ENCODE results near the gene CARD6. TPM values are rescaled to one million over a fixed set of nuclear protein-coding genes. Genes with fewer than 3 reads are reported as not detected.
"Not testable (repeated sequence)": the region's sequence is repeated elsewhere in the genome, so short reads cannot be mapped to it uniquely, and the experiment has no call there.

CARD6 gene
- total and polyA plus RNA-seq, 4 donors, result 4.6 to 19.8 (median 7.6) TPM

GRCh38 chr5:40853632-40854192 lies 12.5 kb downstream of the CARD6 start:
- Histone ChIP-seq H3K9me3 (ENCODE audit: control insufficient read depth, low read length) (peaks cover 2% of the 10 kb centered on the region), H3K36me3 (ENCODE audit: control insufficient read depth in 1 of 2, insufficient read depth in 2 of 2, low read length in 1 of 2) (peaks cover 0 to 2% of the 10 kb centered on the region in 2 donors), H3K4me3 (ENCODE audit: low read length in 2 of 2) (no peak overlapping the region), H3K27me3 (ENCODE audit: control insufficient read depth in 1 of 2, insufficient read depth in 2 of 2, low read length in 1 of 2) (no peaks in the 10 kb centered on the region), H3K4me1 (ENCODE audit: control insufficient read depth in 1 of 2, insufficient read depth in 2 of 2, low read length in 2 of 2) (no peaks in the 10 kb centered on the region), H3K27ac (ENCODE audit: low read depth in 1 of 2, low read length in 2 of 2) (no peak overlapping the region)
- intact Hi-C loops (cut with DNase I), result no loop called here
- ATAC-seq (ENCODE audit: low FRiP score), result no peak
- 59 to 64% methylated on average over 4 of the region's 4 CpGs for WGBS, 2 donors
- DNase-seq, result no peak

GRCh38 chr5:40860711-40861110 lies 19.5 kb downstream of the CARD6 start:
- no peaks in the 10 kb centered on the region for H3K9me3 ChIP-seq (ENCODE audit: control insufficient read depth, low read length)
- no peaks in the 10 kb centered on the region for H3K27me3 ChIP-seq (ENCODE audit: control insufficient read depth in 1 of 2, insufficient read depth in 2 of 2, low read length in 1 of 2)
- H3K36me3 ChIP-seq (ENCODE audit: control insufficient read depth in 1 of 2, insufficient read depth in 2 of 2, low read length in 1 of 2), result no peaks in the 10 kb centered on the region
- no peak overlapping the region for H3K27ac ChIP-seq (ENCODE audit: low read depth in 1 of 2, low read length in 2 of 2)
- H3K4me3 ChIP-seq (ENCODE audit: low read length in 2 of 2), result no peak overlapping the region
- DNase-seq (no peak), ATAC-seq (ENCODE audit: low FRiP score) (no peak)
- intact Hi-C loops (cut with DNase I), result no loop called here
- no peaks in the 10 kb centered on the region for H3K4me1 ChIP-seq (ENCODE audit: control insufficient read depth in 1 of 2, insufficient read depth in 2 of 2, low read length in 2 of 2)

- WGBS, 2 donors, result 88 to 91% methylated on average over 5 of the region's 5 CpGs
- DNase-seq; H3K27ac ChIP-seq (ENCODE audit: low read depth in 1 of 2, low read length in 2 of 2); H3K9me3 ChIP-seq (ENCODE audit: control insufficient read depth, low read length); H3K4me1 ChIP-seq (ENCODE audit: control insufficient read depth in 1 of 2, insufficient read depth in 2 of 2, low read length in 2 of 2); intact Hi-C loops (cut with DNase I); H3K27me3 ChIP-seq (ENCODE audit: control insufficient read depth in 1 of 2, insufficient read depth in 2 of 2, low read length in 1 of 2); H3K36me3 ChIP-seq (ENCODE audit: control insufficient read depth in 1 of 2, insufficient read depth in 2 of 2, low read length in 1 of 2); H3K4me3 ChIP-seq (ENCODE audit: low read length in 2 of 2); ATAC-seq (ENCODE audit: low FRiP score): not testable (repeated sequence)
These were observed 23.8 kb downstream of the CARD6 start for GRCh38 chr5:40865004-40865403.

GRCh38 chr5:40866844-40867243 lies 25.7 kb downstream of the CARD6 start:
- intact Hi-C loops (cut with DNase I), result no loop called here
- Histone ChIP-seq H3K4me3 (ENCODE audit: low read length in 2 of 2) (no peak overlapping the region), H3K27me3 (ENCODE audit: control insufficient read depth in 1 of 2, insufficient read depth in 2 of 2, low read length in 1 of 2) (no peaks in the 10 kb centered on the region), H3K27ac (ENCODE audit: low read depth in 1 of 2, low read length in 2 of 2) (no peak overlapping the region), H3K9me3 (ENCODE audit: control insufficient read depth, low read length) (peaks cover 1% of the 10 kb centered on the region), H3K4me1 (ENCODE audit: control insufficient read depth in 1 of 2, insufficient read depth in 2 of 2, low read length in 2 of 2) (no peaks in the 10 kb centered on the region), H3K36me3 (ENCODE audit: control insufficient read depth in 1 of 2, insufficient read depth in 2 of 2, low read length in 1 of 2) (no peaks in the 10 kb centered on the region)
- 65 to 71% methylated on average over 5 of the region's 5 CpGs for WGBS, 2 donors
- ATAC-seq (ENCODE audit: low FRiP score) (no peak), DNase-seq (no peak)

GRCh38 chr5:40869384-40869783 lies 28.2 kb downstream of the CARD6 start:
- DNase-seq (no peak), ATAC-seq (ENCODE audit: low FRiP score) (no peak)
- H3K27me3 ChIP-seq (ENCODE audit: control insufficient read depth in 1 of 2, insufficient read depth in 2 of 2, low read length in 1 of 2), result no peaks in the 10 kb centered on the region
- H3K4me3 ChIP-seq (ENCODE audit: low read length in 2 of 2), result no peak overlapping the region
- intact Hi-C loops (cut with DNase I), result no loop called here
- H3K36me3 ChIP-seq (ENCODE audit: control insufficient read depth in 1 of 2, insufficient read depth in 2 of 2, low read length in 1 of 2), result no peaks in the 10 kb centered on the region
- H3K9me3 ChIP-seq (ENCODE audit: control insufficient read depth, low read length), result peaks cover 1% of the 10 kb centered on the region
- no peak overlapping the region for H3K27ac ChIP-seq (ENCODE audit: low read depth in 1 of 2, low read length in 2 of 2)
- no peaks in the 10 kb centered on the region for H3K4me1 ChIP-seq (ENCODE audit: control insufficient read depth in 1 of 2, insufficient read depth in 2 of 2, low read length in 2 of 2)
- 76 to 82% methylated on average over 1 of the region's 1 CpG for WGBS, 2 donors

GRCh38 chr5:40871177-40871576 lies 30.0 kb downstream of the CARD6 start:
- no peak overlapping the region for H3K27ac ChIP-seq (ENCODE audit: low read depth in 1 of 2, low read length in 2 of 2)
- no peak overlapping the region for H3K4me3 ChIP-seq (ENCODE audit: low read length in 2 of 2)
- H3K27me3 ChIP-seq (ENCODE audit: control insufficient read depth in 1 of 2, insufficient read depth in 2 of 2, low read length in 1 of 2), result no peaks in the 10 kb centered on the region
- intact Hi-C loops (cut with DNase I), result loop anchor here in 1 of 2 donors (10.0 kb wide), 1 partner anchor 1286 kb away; no protein-coding TSS in a partner anchor
- no peaks in the 10 kb centered on the region for H3K36me3 ChIP-seq (ENCODE audit: control insufficient read depth in 1 of 2, insufficient read depth in 2 of 2, low read length in 1 of 2)
- 48 to 49% methylated on average over 4 of the region's 4 CpGs for WGBS, 2 donors
- no peak for DNase-seq
- H3K4me1 ChIP-seq (ENCODE audit: control insufficient read depth in 1 of 2, insufficient read depth in 2 of 2, low read length in 2 of 2), result no peaks in the 10 kb centered on the region
- ATAC-seq (ENCODE audit: low FRiP score), result no peak
- H3K9me3 ChIP-seq (ENCODE audit: control insufficient read depth, low read length), result peaks cover 1% of the 10 kb centered on the region

GRCh38 chr5:40872253-40872652 lies 31.1 kb downstream of the CARD6 start:
- not testable (repeated sequence) for H3K27ac ChIP-seq (ENCODE audit: low read depth in 1 of 2, low read length in 2 of 2); H3K4me3 ChIP-seq (ENCODE audit: low read length in 2 of 2); ATAC-seq (ENCODE audit: low FRiP score); DNase-seq; H3K9me3 ChIP-seq (ENCODE audit: control insufficient read depth, low read length); H3K36me3 ChIP-seq (ENCODE audit: control insufficient read depth in 1 of 2, insufficient read depth in 2 of 2, low read length in 1 of 2); H3K27me3 ChIP-seq (ENCODE audit: control insufficient read depth in 1 of 2, insufficient read depth in 2 of 2, low read length in 1 of 2); H3K4me1 ChIP-seq (ENCODE audit: control insufficient read depth in 1 of 2, insufficient read depth in 2 of 2, low read length in 2 of 2)
- 90% methylated on average over 8 of the region's 8 CpGs for WGBS, 2 donors
- intact Hi-C loops (cut with DNase I), result loop anchor here in 1 of 2 donors (10.0 kb wide), 1 partner anchor 1287 kb away; no protein-coding TSS in a partner anchor

GRCh38 chr5:40873286-40873880 lies 32.2 kb downstream of the CARD6 start:
- no peak for DNase-seq
- intact Hi-C loops (cut with DNase I), result loop anchor here in 1 of 2 donors (10.0 kb wide), 1 partner anchor 1289 kb away; no protein-coding TSS in a partner anchor
- Histone ChIP-seq H3K27ac (ENCODE audit: low read depth in 1 of 2, low read length in 2 of 2) (no peak overlapping the region), H3K4me1 (ENCODE audit: control insufficient read depth in 1 of 2, insufficient read depth in 2 of 2, low read length in 2 of 2) (no peaks in the 10 kb centered on the region), H3K27me3 (ENCODE audit: control insufficient read depth in 1 of 2, insufficient read depth in 2 of 2, low read length in 1 of 2) (no peaks in the 10 kb centered on the region), H3K36me3 (ENCODE audit: control insufficient read depth in 1 of 2, insufficient read depth in 2 of 2, low read length in 1 of 2) (no peaks in the 10 kb centered on the region), H3K4me3 (ENCODE audit: low read length in 2 of 2) (no peak overlapping the region), H3K9me3 (ENCODE audit: control insufficient read depth, low read length) (peaks cover 2% of the 10 kb centered on the region)
- no peak for ATAC-seq (ENCODE audit: low FRiP score)
- 93 to 94% methylated on average over 3 of the region's 3 CpGs for WGBS, 2 donors

GRCh38 chr5:40875958-40876357 lies 34.8 kb downstream of the CARD6 start:
- Histone ChIP-seq H3K27me3 (ENCODE audit: control insufficient read depth in 1 of 2, insufficient read depth in 2 of 2, low read length in 1 of 2) (no peaks in the 10 kb centered on the region), H3K4me1 (ENCODE audit: control insufficient read depth in 1 of 2, insufficient read depth in 2 of 2, low read length in 2 of 2) (no peaks in the 10 kb centered on the region), H3K36me3 (ENCODE audit: control insufficient read depth in 1 of 2, insufficient read depth in 2 of 2, low read length in 1 of 2) (no peaks in the 10 kb centered on the region), H3K27ac (ENCODE audit: low read depth in 1 of 2, low read length in 2 of 2) (no peak overlapping the region), H3K4me3 (ENCODE audit: low read length in 2 of 2) (no peak overlapping the region), H3K9me3 (ENCODE audit: control insufficient read depth, low read length) (peaks cover 2% of the 10 kb centered on the region)
- intact Hi-C loops (cut with DNase I), result loop anchor here in 1 of 2 donors (5.0 to 10.0 kb wide), 2 partner anchors 39 to 1291 kb away; partner anchors contain the start of gene RPL37
- WGBS, 2 donors, result 55 to 61% methylated on average over 3 of the region's 3 CpGs
- ATAC-seq (ENCODE audit: low FRiP score) (no peak), DNase-seq (no peak)
